H1 (cell line): ENCODE measurements around the gene ERG28. TPM values are rescaled to one million over a fixed set of nuclear protein-coding genes. Genes with fewer than 3 reads are reported as not detected.

ENCODE experiments used
- BRCA1 ChIP-seq: IDR thresholded peaks from 2 replicates; pipeline ENCODE4 v1.6.1; 2012; ENCODE audit warnings: low read depth, low read length, improper control_type of control experiment
- CEBPB ChIP-seq: IDR thresholded peaks from 2 replicates; pipeline ENCODE4 v1.6.1; 2012; ENCODE audit warnings: low read depth, low read length
- EGR1 ChIP-seq: IDR thresholded peaks from 2 replicates; pipeline ENCODE4 v1.6.1; 2011; ENCODE audit warnings: low read depth, low read length, borderline replicate concordance
- EZH2 ChIP-seq: fragments of 200-600 bp; sonication (generic); IDR thresholded peaks from 2 replicates; pipeline ENCODE4 v1.7.1; 2012; ENCODE audit warnings: low read depth, mild to moderate bottlenecking, moderate library complexity, low read length, inconsistent platforms; ENCODE audit not compliant: severe bottlenecking
- GABPA ChIP-seq: IDR thresholded peaks from 2 replicates; pipeline ENCODE4 v1.6.1; 2011; ENCODE audit warnings: mild to moderate bottlenecking, low read length, moderate library complexity, borderline replicate concordance; ENCODE audit not compliant: insufficient read depth
- GTF2F1 ChIP-seq: IDR thresholded peaks from 2 replicates; pipeline ENCODE4 v1.6.1; 2012; ENCODE audit warnings: low read depth, low read length, improper control_type of control experiment, borderline replicate concordance
- KDM1A ChIP-seq: fragments of 200-600, 300-600 bp; sonication (generic); IDR thresholded peaks from 2 replicates; pipeline ENCODE4 v1.7.1; 2016; ENCODE audit warnings: mild to moderate bottlenecking, low read length, borderline replicate concordance
- SIRT6 ChIP-seq: IDR thresholded peaks from one replicate; pipeline ENCODE4 v1.7.1; 2012; ENCODE audit warnings: low read length, inconsistent platforms
- SP4 ChIP-seq: IDR thresholded peaks from 2 replicates; pipeline ENCODE4 v1.6.1; 2012; ENCODE audit warnings: low read length, inconsistent platforms
- TBP ChIP-seq: IDR thresholded peaks from 2 replicates; pipeline ENCODE4 v1.6.1; 2011; ENCODE audit warnings: low read depth, low read length, improper control_type of control experiment
- polyA plus RNA-seq, 7 experiments: library from polyadenylated mRNA; depleted of rRNA in 3 of 7; stranded (reverse) in 5 of 7; unstranded in 2 of 7; fragments of >200 nt in 5 of 7; fragments of 200-250 nt in 2 of 7; gene quantifications; 1 replicate in 5 of 7; 2 replicates in 1 of 7; 4 replicates in 1 of 7; pipeline versions ENCODE4 v1.2.1 to v1.2.3, GENCODE V29; 2011 to 2013; ENCODE audit warnings: missing spikeins in 2 of 7, mixed read lengths in 2 of 7
- total RNA-seq: library from RNA; stranded (reverse); fragmentation: NEBNext Ultra II Directional; extraction: Animal tissue kit (Norgen Biotek cat#: 25700); gene quantifications from 2 replicates; pipeline ENCODE4 v1.2.1, GENCODE V29; 2021
- TF ChIP-seq, protein P1 (sequence below): fragments of 300-600 bp; sonication (generic); IDR thresholded peaks from 2 replicates; pipeline ENCODE4 v1.7.1; 2012; ENCODE audit warnings: low read length, moderate library complexity, mild to moderate bottlenecking, inconsistent platforms; ENCODE audit not compliant: insufficient replicate concordance

The ERG28 gene
- total and polyA plus RNA-seq, 2 of the 8 experiments (the other 6 are each of a cell fraction or from before 2014, with no cell fraction given): 32.6 to 56.7 TPM

- TF ChIP-seq, protein P1, sequence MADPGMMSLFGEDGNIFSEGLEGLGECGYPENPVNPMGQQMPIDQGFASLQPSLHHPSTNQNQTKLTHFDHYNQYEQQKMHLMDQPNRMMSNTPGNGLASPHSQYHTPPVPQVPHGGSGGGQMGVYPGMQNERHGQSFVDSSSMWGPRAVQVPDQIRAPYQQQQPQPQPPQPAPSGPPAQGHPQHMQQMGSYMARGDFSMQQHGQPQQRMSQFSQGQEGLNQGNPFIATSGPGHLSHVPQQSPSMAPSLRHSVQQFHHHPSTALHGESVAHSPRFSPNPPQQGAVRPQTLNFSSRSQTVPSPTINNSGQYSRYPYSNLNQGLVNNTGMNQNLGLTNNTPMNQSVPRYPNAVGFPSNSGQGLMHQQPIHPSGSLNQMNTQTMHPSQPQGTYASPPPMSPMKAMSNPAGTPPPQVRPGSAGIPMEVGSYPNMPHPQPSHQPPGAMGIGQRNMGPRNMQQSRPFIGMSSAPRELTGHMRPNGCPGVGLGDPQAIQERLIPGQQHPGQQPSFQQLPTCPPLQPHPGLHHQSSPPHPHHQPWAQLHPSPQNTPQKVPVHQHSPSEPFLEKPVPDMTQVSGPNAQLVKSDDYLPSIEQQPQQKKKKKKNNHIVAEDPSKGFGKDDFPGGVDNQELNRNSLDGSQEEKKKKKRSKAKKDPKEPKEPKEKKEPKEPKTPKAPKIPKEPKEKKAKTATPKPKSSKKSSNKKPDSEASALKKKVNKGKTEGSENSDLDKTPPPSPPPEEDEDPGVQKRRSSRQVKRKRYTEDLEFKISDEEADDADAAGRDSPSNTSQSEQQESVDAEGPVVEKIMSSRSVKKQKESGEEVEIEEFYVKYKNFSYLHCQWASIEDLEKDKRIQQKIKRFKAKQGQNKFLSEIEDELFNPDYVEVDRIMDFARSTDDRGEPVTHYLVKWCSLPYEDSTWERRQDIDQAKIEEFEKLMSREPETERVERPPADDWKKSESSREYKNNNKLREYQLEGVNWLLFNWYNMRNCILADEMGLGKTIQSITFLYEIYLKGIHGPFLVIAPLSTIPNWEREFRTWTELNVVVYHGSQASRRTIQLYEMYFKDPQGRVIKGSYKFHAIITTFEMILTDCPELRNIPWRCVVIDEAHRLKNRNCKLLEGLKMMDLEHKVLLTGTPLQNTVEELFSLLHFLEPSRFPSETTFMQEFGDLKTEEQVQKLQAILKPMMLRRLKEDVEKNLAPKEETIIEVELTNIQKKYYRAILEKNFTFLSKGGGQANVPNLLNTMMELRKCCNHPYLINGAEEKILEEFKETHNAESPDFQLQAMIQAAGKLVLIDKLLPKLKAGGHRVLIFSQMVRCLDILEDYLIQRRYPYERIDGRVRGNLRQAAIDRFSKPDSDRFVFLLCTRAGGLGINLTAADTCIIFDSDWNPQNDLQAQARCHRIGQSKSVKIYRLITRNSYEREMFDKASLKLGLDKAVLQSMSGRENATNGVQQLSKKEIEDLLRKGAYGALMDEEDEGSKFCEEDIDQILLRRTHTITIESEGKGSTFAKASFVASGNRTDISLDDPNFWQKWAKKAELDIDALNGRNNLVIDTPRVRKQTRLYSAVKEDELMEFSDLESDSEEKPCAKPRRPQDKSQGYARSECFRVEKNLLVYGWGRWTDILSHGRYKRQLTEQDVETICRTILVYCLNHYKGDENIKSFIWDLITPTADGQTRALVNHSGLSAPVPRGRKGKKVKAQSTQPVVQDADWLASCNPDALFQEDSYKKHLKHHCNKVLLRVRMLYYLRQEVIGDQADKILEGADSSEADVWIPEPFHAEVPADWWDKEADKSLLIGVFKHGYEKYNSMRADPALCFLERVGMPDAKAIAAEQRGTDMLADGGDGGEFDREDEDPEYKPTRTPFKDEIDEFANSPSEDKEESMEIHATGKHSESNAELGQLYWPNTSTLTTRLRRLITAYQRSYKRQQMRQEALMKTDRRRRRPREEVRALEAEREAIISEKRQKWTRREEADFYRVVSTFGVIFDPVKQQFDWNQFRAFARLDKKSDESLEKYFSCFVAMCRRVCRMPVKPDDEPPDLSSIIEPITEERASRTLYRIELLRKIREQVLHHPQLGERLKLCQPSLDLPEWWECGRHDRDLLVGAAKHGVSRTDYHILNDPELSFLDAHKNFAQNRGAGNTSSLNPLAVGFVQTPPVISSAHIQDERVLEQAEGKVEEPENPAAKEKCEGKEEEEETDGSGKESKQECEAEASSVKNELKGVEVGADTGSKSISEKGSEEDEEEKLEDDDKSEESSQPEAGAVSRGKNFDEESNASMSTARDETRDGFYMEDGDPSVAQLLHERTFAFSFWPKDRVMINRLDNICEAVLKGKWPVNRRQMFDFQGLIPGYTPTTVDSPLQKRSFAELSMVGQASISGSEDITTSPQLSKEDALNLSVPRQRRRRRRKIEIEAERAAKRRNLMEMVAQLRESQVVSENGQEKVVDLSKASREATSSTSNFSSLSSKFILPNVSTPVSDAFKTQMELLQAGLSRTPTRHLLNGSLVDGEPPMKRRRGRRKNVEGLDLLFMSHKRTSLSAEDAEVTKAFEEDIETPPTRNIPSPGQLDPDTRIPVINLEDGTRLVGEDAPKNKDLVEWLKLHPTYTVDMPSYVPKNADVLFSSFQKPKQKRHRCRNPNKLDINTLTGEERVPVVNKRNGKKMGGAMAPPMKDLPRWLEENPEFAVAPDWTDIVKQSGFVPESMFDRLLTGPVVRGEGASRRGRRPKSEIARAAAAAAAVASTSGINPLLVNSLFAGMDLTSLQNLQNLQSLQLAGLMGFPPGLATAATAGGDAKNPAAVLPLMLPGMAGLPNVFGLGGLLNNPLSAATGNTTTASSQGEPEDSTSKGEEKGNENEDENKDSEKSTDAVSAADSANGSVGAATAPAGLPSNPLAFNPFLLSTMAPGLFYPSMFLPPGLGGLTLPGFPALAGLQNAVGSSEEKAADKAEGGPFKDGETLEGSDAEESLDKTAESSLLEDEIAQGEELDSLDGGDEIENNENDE: no peak
- TF ChIP-seq TBP (no peak), GTF2F1 (no peak), EZH2 (no peak), SIRT6 (no peak), EGR1 (no peak), GABPA (no peak), KDM1A (peak; percentile 80; the same call in 1 of the 2 replicates), CEBPB (no peak), SP4 (no peak), BRCA1 (no peak)
Measured at GRCh38 chr14:75658957-75659356, 1.7 kb downstream of the ERG28 start (continued).
